DMS153 (cell line): Measurements from ENCODE around the gene DBN1.

ENCODE experiments used
- DNase-seq: peaks from one replicate; lab custom pipeline; 2025; lab: John Stamatoyannopoulos, UW

DBN1 gene

GRCh38 chr5:177472460-177473442 lies 683 bp downstream of the DBN1 start:
- DNase-seq, result no peak

- DNase-seq, result no peak
Observed at GRCh38 chr5:177471610-177472356, 1.7 kb downstream of the DBN1 start.

DNA sequence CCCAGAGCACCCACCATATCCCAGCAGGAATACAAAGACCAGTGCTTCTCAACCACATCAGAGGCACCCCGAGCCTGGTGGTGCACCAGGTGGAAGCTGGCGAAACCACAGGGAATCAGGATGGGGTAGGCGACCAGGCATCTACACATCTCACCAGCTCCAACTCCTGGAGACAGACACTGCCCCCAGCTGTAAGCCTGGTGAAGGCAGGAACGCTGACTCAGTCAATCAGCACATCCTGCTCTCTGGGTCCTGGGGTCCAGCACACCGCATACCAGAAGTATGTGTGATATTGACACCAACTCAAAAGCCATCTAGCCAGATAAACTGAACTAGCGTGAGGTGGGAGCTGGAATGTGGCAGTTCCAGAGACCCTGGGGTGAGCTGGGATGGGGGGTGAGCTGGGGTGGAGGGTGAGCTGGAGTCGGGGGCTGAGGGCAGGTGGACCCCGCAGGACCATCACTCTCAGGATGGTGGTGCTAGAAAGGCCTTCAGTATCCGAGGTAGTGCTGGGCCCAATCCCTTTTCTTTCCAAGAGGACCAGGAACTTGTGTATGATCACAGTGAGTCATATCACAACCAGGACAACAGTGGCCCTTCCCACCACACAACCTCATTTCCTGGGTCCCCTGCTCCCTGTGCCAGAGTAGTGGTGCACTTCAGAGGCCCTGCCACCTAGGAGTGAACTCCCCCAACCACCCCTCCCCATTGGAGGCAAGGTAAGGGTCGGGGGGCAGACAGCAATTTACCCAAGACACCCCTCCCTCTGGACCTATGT lies 2.5 kb downstream of the DBN1 start:
- no peak for DNase-seq

DNA sequence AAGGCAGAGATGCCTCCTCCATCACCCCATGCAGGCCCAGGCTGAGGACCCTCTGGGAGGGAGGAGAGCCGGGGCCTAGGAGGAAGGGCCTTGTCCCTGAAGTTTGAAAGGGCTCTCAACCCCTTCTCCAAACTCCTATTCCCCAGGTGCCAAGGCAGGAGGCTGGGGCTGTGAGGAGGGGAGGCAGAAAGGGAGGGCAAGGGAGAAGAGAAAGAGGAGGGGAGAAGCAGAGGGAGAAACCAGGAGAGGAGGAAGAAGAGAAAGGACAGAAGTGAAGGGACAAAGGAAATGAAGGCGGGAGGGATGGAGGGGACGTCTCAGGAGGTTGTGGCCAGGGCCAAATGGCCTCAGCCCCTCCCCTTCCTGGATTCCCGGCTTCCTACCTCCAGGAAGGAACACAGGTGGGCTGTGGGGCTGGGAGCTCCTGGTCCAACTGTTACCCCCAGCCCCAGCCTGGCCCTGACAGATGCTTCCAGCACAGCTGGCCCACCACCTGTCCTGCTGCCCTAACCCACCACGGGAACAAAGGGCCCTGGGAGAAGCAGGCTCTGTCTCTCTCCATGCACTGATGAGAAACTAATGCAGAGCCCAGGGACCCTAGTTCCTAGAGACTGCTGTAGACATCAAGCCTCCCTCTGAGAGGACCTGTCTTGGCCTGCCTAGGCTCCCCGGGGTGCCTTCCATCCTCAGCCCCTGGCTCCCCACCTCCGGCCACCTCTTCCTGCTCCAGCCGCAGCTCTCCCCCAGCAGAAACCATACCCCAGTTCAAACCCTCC lies 3.5 kb downstream of the DBN1 start:
- no peak for DNase-seq

DNA sequence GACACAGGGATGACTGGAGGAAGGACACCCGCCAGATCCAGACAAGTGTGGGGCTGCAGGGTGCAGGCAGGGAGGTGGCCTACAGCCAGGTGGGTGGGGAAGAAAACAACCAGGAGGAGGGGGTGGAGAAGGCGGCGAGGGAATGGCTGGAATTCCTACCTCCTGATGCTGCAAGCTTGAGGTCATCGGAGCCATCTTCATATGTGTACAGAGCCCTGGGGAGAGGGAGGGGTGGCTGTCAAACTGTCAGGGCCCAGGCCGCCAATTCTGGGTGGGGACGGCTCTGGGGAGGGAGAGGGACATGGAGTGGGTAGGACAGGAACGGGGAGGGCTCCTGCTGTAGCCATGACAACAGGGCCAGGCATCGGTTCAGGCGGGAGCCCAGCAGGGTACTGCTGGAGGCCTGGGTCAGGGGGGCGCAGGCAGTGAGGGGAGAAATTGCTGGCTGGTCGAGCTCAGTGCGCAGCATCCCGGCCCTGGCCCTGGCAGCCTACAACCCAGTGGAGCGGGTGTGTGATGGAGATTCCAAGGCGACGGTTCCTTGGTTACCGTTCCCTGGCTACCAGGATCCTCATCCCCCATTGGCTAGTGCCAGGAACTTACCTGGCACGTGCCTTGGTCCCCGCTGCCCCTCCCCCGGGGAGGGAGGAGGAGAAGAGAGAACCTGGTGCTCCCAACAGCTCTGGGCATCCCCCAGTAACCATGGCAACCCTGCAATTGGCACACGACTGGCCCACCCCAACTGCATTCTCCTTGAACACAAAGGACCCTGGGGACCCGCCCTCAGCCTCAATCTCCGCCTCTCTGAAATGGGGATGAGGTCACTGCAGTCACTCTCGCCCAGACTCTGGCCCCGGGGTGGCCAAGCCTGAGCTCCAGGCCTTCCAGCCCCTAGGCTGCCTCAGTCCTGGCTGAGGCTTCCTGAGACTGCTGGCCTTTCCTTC lies 4.5 kb downstream of the DBN1 start:
- DNase-seq, result no peak

DNA sequence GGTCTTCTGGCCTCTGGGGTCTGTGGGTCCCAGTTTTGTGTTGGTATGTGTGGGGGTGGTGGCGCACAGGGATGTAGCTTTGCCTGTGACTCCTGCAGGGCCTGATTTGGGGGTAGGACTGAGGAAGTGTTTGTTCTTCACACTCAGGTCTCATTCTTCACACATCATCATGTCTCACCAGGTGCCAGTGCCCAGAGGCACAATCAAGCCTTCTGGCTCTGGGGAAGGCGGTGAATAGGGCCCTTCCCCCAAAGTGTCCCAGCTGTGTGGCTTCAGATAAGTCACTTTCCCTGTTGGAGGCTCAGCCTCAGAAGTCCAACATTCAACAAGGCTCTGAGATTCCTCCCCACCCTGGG lies 5.1 kb downstream of the DBN1 start:
- no peak for DNase-seq

GRCh38 chr5:177467436-177467835 lies 6.0 kb downstream of the DBN1 start:
- no peak for DNase-seq

GRCh38 chr5:177466861-177467260 lies 6.6 kb downstream of the DBN1 start:
- no peak for DNase-seq

DNA sequence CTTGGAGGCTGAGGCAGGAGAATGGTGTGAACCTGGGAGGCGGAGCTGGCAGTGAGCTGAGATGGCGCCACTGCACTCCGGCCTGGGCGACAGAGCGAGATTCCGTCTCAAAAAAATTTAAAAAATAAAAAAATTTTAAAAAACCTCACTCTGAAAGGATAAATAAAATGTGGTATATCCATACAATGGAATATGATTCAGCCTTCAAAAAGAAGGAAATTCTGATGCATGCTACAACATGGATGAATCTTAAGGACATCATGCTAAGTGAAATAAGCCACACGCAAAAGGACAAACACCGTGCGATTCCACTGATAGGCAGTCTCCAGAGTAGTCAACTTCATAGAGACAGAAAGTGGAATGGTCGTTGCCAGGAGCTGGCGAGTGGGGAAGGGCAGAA lies 8.4 kb downstream of the DBN1 start:
- no peak for DNase-seq

DNA sequence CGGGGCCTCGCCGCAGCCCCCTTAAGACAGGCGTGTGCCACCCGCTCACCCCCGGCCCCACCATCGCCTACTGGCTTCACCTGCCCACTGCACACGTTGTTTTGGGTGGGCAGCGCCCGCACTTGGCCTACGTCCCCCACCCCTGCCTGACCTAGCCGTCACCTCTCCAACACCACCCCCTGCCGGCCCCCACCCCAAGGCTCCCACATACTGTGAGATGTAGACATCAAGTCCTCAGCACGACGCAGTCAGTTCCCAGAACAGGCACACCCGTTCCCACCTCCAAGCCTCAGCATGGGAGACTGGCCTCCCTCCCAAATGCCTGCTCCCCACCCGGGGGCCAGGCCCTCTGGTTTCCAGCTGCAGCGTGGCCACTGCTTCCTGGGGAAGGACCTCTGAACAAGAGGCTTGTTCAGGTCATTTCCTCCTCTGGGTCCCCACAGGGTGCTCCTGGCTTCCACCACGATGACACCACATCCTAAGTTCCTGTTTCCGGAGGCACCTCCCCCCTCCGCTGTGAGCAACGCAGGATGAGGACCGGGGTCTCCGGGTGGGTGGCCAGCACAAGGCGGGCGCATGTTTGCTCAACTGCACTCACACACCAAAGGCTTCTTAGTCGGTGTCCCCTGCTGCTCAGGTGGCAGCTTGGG lies 11.3 kb downstream of the DBN1 start:
- no peak for DNase-seq

GRCh38 chr5:177459819-177460628 lies 13.4 kb downstream of the DBN1 start:
- no peak for DNase-seq

DNA sequence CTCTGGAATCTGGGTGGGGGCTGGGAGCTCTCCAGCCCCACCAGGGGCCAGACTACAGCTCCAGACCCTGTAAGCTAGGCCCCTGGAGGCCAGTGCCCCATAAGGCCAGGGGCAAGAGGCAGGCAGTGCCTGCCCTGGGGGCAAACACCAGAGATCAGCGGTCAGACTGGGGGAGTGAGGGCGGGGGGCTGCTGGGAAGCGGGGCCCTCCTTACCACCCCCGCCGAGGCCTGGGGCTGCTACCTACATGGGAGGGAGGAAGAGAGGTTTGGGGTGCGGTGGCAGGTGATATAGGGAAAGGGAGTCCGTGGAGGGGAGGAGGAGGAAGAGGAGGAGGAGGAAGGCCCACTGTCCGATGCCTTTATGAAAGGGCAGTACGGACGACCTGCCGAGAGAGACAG lies 14.1 kb downstream of the DBN1 start:
- DNase-seq, result no peak

GRCh38 chr5:177458912-177459350 lies 14.5 kb downstream of the DBN1 start:
- DNase-seq, result no peak

GRCh38 chr5:177457852-177458681 lies 15.4 kb downstream of the DBN1 start:
- DNase-seq, result no peak

GRCh38 chr5:177456976-177457851 lies 16.2 kb downstream of the DBN1 start:
- DNase-seq, result peak; percentile 59

- no peak for DNase-seq
Observed at GRCh38 chr5:177456591-177456964, 16.9 kb downstream of the DBN1 start.
